ENCODE results near the gene UBXN10. TPM values are rescaled to one million over a fixed set of nuclear protein-coding genes. Genes with fewer than 3 reads are reported as not detected.
A peak's percentile ranks its signal among the peaks of the same experiment; 100 is the strongest.

Gene UBXN10
- polyA plus RNA-seq, 3 donors: 0.16 to 0.82 (median 0.30) TPM

DNA sequence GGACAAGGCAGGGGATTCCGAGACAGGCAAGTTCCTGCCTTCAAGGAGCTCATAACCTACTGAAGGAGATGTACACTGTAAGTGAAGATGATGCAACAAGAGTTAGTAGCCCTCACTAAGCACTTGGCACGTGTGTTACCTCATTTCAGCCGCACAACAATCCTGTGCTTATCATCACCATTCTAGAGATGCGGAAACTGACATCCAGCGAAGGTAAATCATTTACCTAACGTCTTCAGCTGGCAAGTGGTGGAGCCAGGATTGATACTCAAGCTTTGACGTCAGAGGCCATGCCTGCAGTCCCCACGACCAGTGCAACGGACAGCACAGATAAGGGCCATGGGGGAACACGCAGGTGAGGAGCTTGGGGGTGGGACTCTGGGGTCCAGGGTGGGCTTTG, 2.9 kb upstream of the UBXN10 start:
- H3K27ac Mint-ChIP-seq: no peak overlapping the region
- H3K4me3 Mint-ChIP-seq: no peak overlapping the region
- no peak for DNase-seq
- intact Hi-C loops (cut with micrococcal nuclease): no loop called here
- no peak overlapping the region for H3K27ac ChIP-seq (ENCODE audit: low read depth in 1 of 2, low read length in 2 of 2)
- peaks cover 42 to 48% (median 48%) of the 10 kb centered on the region in 3 donors for H3K27me3 Mint-ChIP-seq (ENCODE audit: low read depth in 3 of 3)
- H3K4me1 ChIP-seq (ENCODE audit: control insufficient read depth in 1 of 2, insufficient read depth in 2 of 2, low read length in 2 of 2): peaks cover 20 to 23% of the 10 kb centered on the region in 2 donors
- peaks cover 0 to 5% of the 10 kb centered on the region in 2 donors for H3K36me3 Mint-ChIP-seq
- H3K4me2 ChIP-seq (replicated peaks; ENCODE audit: extremely low read depth, low read length, poor library complexity, severe bottlenecking): no peak overlapping the region
- TF ChIP-seq, protein P1, sequence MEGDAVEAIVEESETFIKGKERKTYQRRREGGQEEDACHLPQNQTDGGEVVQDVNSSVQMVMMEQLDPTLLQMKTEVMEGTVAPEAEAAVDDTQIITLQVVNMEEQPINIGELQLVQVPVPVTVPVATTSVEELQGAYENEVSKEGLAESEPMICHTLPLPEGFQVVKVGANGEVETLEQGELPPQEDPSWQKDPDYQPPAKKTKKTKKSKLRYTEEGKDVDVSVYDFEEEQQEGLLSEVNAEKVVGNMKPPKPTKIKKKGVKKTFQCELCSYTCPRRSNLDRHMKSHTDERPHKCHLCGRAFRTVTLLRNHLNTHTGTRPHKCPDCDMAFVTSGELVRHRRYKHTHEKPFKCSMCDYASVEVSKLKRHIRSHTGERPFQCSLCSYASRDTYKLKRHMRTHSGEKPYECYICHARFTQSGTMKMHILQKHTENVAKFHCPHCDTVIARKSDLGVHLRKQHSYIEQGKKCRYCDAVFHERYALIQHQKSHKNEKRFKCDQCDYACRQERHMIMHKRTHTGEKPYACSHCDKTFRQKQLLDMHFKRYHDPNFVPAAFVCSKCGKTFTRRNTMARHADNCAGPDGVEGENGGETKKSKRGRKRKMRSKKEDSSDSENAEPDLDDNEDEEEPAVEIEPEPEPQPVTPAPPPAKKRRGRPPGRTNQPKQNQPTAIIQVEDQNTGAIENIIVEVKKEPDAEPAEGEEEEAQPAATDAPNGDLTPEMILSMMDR (IDR thresholded peaks at IDR 0.05): no peak
- no peak overlapping the region for H3K9ac ChIP-seq (ENCODE audit: insufficient read depth, low read length, poor library complexity, severe bottlenecking)
- WGBS (ENCODE audit: insufficient coverage): 93% methylated on average over 8 of the region's 10 CpGs
- peaks cover 29 to 38% of the 10 kb centered on the region in 2 donors for H3K27me3 ChIP-seq (ENCODE audit: control insufficient read depth in 2 of 2, insufficient read depth in 2 of 2, low read length in 2 of 2)
- H3K9me3 ChIP-seq (replicated peaks in 1 of 2; ENCODE audit: control insufficient read depth in 1 of 2, insufficient read depth in 1 of 2, low read length in 2 of 2): peaks cover 8 to 10% of the 10 kb centered on the region in 2 donors
- H3K4me3 ChIP-seq (replicated peaks in 1 of 3; ENCODE audit: low read depth in 2 of 3, low read length in 3 of 3): no peak overlapping the region
- H3K9me3 Mint-ChIP-seq: peaks cover 12 to 19% (median 17%) of the 10 kb centered on the region in 7 donors
- H3K36me3 ChIP-seq (replicated peaks in 1 of 2; ENCODE audit: control insufficient read depth in 1 of 2, insufficient read depth in 2 of 2, low read length in 2 of 2): no peaks in the 10 kb centered on the region
- no peaks in the 10 kb centered on the region for H3K79me2 ChIP-seq (ENCODE audit: insufficient read depth, low read length)
- H3K4me1 Mint-ChIP-seq: peaks cover 30% of the 10 kb centered on the region
- H2AFZ ChIP-seq (ENCODE audit: insufficient read depth, low read depth, low read length, poor library complexity, severe bottlenecking): no peak overlapping the region
- no peaks in the 10 kb centered on the region for H4K20me1 ChIP-seq (ENCODE audit: insufficient read depth, low read length)

DNA sequence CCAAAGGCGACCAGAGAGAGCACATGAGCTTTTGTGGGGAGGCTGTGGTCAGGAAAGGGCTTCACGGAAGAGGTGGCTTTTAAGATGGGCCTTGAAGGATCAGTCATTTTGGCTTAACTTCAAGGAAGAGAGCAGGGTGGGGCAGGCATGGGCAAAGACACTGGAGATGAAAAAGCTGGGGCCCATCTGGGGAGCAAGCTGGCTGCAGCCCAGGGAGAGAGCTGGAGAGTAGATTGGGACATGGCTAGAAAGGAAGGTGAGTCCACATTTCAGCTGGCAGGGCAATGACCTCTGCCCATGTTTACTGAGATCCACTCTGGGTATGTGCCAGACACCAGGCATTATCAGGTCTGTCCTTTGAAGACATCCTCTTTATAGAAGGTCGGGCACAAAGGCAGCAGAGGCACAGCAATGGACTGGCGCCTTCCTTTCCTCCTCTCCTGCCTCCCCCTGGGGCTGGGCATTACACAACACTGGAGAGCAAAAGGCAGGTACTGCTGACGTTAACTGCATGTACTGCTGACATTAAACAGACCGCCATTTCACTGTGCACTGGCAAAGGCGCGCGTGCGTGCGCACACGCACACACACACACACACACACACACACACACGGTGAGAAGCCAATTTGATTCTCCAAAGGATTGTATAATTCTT, 2.2 kb upstream of the UBXN10 start:
- Mint-ChIP-seq H3K4me1 (peaks cover 36% of the 10 kb centered on the region), H3K27me3 (ENCODE audit: low read depth in 3 of 3) (peaks cover 46 to 54% (median 49%) of the 10 kb centered on the region in 3 donors), H3K4me3 (peak overlapping the region in 1 of 2 donors; percentile 50), H3K27ac (peak overlapping the region in 2 of 7 donors; percentile 25 to 33), H3K36me3 (peaks cover 0 to 5% of the 10 kb centered on the region in 2 donors), H3K9me3 (peaks cover 12 to 19% (median 17%) of the 10 kb centered on the region in 7 donors)
- TF ChIP-seq, protein P1 (IDR thresholded peaks at IDR 0.05): no peak
- 72% methylated on average over 4 of the region's 13 CpGs for WGBS (ENCODE audit: insufficient coverage)
- no peak overlapping the region for H3K4me3 ChIP-seq (replicated peaks in 1 of 3; ENCODE audit: low read depth in 2 of 3, low read length in 3 of 3)
- H3K9ac ChIP-seq (ENCODE audit: insufficient read depth, low read length, poor library complexity, severe bottlenecking): no peak overlapping the region
- peaks cover 8 to 10% of the 10 kb centered on the region in 2 donors for H3K9me3 ChIP-seq (replicated peaks in 1 of 2; ENCODE audit: control insufficient read depth in 1 of 2, insufficient read depth in 1 of 2, low read length in 2 of 2)
- H3K36me3 ChIP-seq (replicated peaks in 1 of 2; ENCODE audit: control insufficient read depth in 1 of 2, insufficient read depth in 2 of 2, low read length in 2 of 2): no peaks in the 10 kb centered on the region
- H3K27ac ChIP-seq (ENCODE audit: low read depth in 1 of 2, low read length in 2 of 2): no peak overlapping the region
- DNase-seq: no peak
- H2AFZ ChIP-seq (ENCODE audit: insufficient read depth, low read depth, low read length, poor library complexity, severe bottlenecking): no peak overlapping the region
- intact Hi-C loops (cut with micrococcal nuclease): no loop called here
- H3K4me1 ChIP-seq (ENCODE audit: control insufficient read depth in 1 of 2, insufficient read depth in 2 of 2, low read length in 2 of 2): peaks cover 20 to 23% of the 10 kb centered on the region in 2 donors
- no peak overlapping the region for H3K4me2 ChIP-seq (replicated peaks; ENCODE audit: extremely low read depth, low read length, poor library complexity, severe bottlenecking)
- H3K27me3 ChIP-seq (ENCODE audit: control insufficient read depth in 2 of 2, insufficient read depth in 2 of 2, low read length in 2 of 2): peaks cover 34 to 43% of the 10 kb centered on the region in 2 donors
- H3K79me2 ChIP-seq (ENCODE audit: insufficient read depth, low read length): no peaks in the 10 kb centered on the region
- no peaks in the 10 kb centered on the region for H4K20me1 ChIP-seq (ENCODE audit: insufficient read depth, low read length)

Data from CD14-positive monocyte (primary cell).